IMR-90 (cell line): ENCODE measurements around the gene CTDSP2. TPM values are rescaled to one million over a fixed set of nuclear protein-coding genes. Genes with fewer than 3 reads are reported as not detected.

Source experiments
- ATAC-seq: fragments of 200-7000 bp; cut with Tn5 transposase; 2 replicates; pipeline ENCODE4 v1.9.1; 2020; ENCODE audit warnings: low read depth, mild to moderate bottlenecking, moderate library complexity
- BruUV-seq: library from RNA; stranded (reverse); fragments of 400-500 nt; replicated peaks from 2 replicates; lab custom pipeline; 2021; lab: Mats Ljungman, UMichigan
- CTCF ChIA-PET: fragments of 300-600 bp; formaldehyde crosslinking; extraction: SDS; loops from one replicate; lab custom pipeline; 2021; ENCODE audit warnings: antibody characterized with exemption; lab: Yijun Ruan, JAX
- POLR2A ChIA-PET: fragments of 300-600 bp; sonication (Branson Sonifier 250); formaldehyde crosslinking; loops from one replicate; lab custom pipeline; 2022; ENCODE audit warnings: antibody characterized with exemption; ENCODE audit not compliant: unreplicated experiment; lab: Charles Lee
- DNase-seq: peaks from one replicate; pipeline ENCODE4 v3.0.0; 2013
- H2AFZ ChIP-seq: replicated peaks from 2 replicates; pipeline ENCODE3; 2013; ENCODE audit warnings: low read length, mild to moderate bottlenecking; ENCODE audit not compliant: poor library complexity
- H2AK5ac ChIP-seq: 2 replicates; pipeline ENCODE4 v1.6.1; 2013; ENCODE audit warnings: low read depth, low read length, inconsistent platforms
- H2AK9ac ChIP-seq: replicated peaks from 2 replicates; pipeline ENCODE3; 2013; ENCODE audit warnings: mild to moderate bottlenecking, low read depth, low read length, moderate library complexity; ENCODE audit not compliant: poor library complexity
- H2BK120ac ChIP-seq: 2 replicates; pipeline ENCODE4 v1.6.1; 2013; ENCODE audit warnings: low read depth, low read length, inconsistent platforms
- H2BK15ac ChIP-seq: 3 replicates; pipeline ENCODE4 v1.6.1; 2013; ENCODE audit warnings: low read depth, low read length, inconsistent platforms
- H2BK20ac ChIP-seq: 2 replicates; pipeline ENCODE4 v1.6.1; 2013; ENCODE audit warnings: low read depth, mild to moderate bottlenecking, inconsistent platforms, low read length, moderate library complexity
- H2BK5ac ChIP-seq: 2 replicates; pipeline ENCODE4 v1.6.1; 2013; ENCODE audit warnings: mild to moderate bottlenecking, low read depth, low read length, inconsistent platforms; ENCODE audit not compliant: poor library complexity, severe bottlenecking
- H3K14ac ChIP-seq: replicated peaks from 2 replicates; pipeline ENCODE4 v1.6.1; 2013; ENCODE audit warnings: low read depth, low read length, inconsistent platforms
- H3K18ac ChIP-seq: 2 replicates; pipeline ENCODE4 v1.6.1; 2013; ENCODE audit warnings: low read depth, low read length, control low read depth
- H3K23ac ChIP-seq: 2 replicates; pipeline ENCODE4 v1.6.1; 2013; ENCODE audit warnings: low read depth, low read length, inconsistent platforms
- H3K27ac ChIP-seq: 2 replicates; pipeline ENCODE4 v1.5.1; 2013; ENCODE audit warnings: mild to moderate bottlenecking, control low read depth, low read length; ENCODE audit not compliant: insufficient read depth
- H3K27me3 ChIP-seq: 2 replicates; pipeline ENCODE4 v1.6.1; 2013; ENCODE audit warnings: low read length; ENCODE audit not compliant: control insufficient read depth, insufficient read depth
- H3K36me3 ChIP-seq: 2 replicates; pipeline ENCODE4 v1.6.1; 2013; ENCODE audit warnings: low read length, mixed read lengths; ENCODE audit not compliant: control insufficient read depth, insufficient read depth
- H3K4ac ChIP-seq: 2 replicates; pipeline ENCODE4 v1.6.1; 2013; ENCODE audit warnings: low read depth, low read length, inconsistent platforms
- H3K4me1 ChIP-seq: 2 replicates; pipeline ENCODE4 v1.6.1; 2013; ENCODE audit warnings: low read length, mixed read lengths; ENCODE audit not compliant: control insufficient read depth, insufficient read depth
- H3K4me2 ChIP-seq: 2 replicates; pipeline ENCODE4 v1.6.1; 2013; ENCODE audit warnings: low read depth, mild to moderate bottlenecking, control low read depth, low read length, moderate library complexity
- H3K4me3 ChIP-seq: 2 replicates; pipeline ENCODE4 v1.5.1; 2013; ENCODE audit warnings: low read depth, mild to moderate bottlenecking, control low read depth, low read length, moderate library complexity; ENCODE audit not compliant: insufficient read depth
- H3K56ac ChIP-seq: 2 replicates; pipeline ENCODE4 v1.6.1; 2013; ENCODE audit warnings: low read length, inconsistent platforms; ENCODE audit not compliant: insufficient read depth; ENCODE audit errors: extremely low read depth
- H3K79me1 ChIP-seq, 2 experiments: 2 replicates each; pipeline ENCODE4 v1.6.1; 2013; ENCODE audit warnings: low read length in 2 of 2, inconsistent platforms in 1 of 2, low read depth in 1 of 2
- H3K9ac ChIP-seq: 2 replicates; pipeline ENCODE4 v1.6.1; 2013; ENCODE audit warnings: low read depth, low read length, control low read depth
- H3K9me1 ChIP-seq: 2 replicates; pipeline ENCODE4 v1.6.1; 2013; ENCODE audit warnings: low read length, inconsistent platforms; ENCODE audit not compliant: insufficient read depth
- H3K9me3 ChIP-seq: 2 replicates; pipeline ENCODE4 v1.6.1; 2013; ENCODE audit warnings: low read length; ENCODE audit not compliant: control insufficient read depth, insufficient read depth
- H4K20me1 ChIP-seq: 2 replicates; pipeline ENCODE4 v1.6.1; 2013; ENCODE audit warnings: low read length, inconsistent platforms; ENCODE audit not compliant: insufficient read depth
- H4K5ac ChIP-seq: 2 replicates; pipeline ENCODE4 v1.6.1; 2013; ENCODE audit warnings: mild to moderate bottlenecking, low read depth, low read length, control low read depth
- H4K8ac ChIP-seq, 2 experiments: 2 replicates each; pipeline ENCODE4 v1.6.1; 2013; ENCODE audit warnings: low read depth in 2 of 2, low read length in 2 of 2, control low read depth in 1 of 2, inconsistent platforms in 1 of 2
- H4K91ac ChIP-seq: 2 replicates; pipeline ENCODE4 v1.6.1; 2013; ENCODE audit warnings: low read depth, low read length, inconsistent platforms; ENCODE audit not compliant: insufficient read depth
- BHLHE40 ChIP-seq: fragments of 150-350 bp; IDR thresholded peaks from 2 replicates; pipeline ENCODE4 v1.6.1; 2016; ENCODE audit warnings: mild to moderate bottlenecking, low read depth, low read length
- CEBPB ChIP-seq: IDR thresholded peaks from 2 replicates; pipeline ENCODE4 v1.6.1; 2012; ENCODE audit warnings: low read depth, low read length, improper control_type of control experiment
- CHD1 ChIP-seq: IDR thresholded peaks from 2 replicates; pipeline ENCODE4 v1.6.1; 2012; ENCODE audit warnings: low read depth, low read length, improper control_type of control experiment
- ELK1 ChIP-seq: fragments of 150-350 bp; IDR thresholded peaks from 2 replicates; pipeline ENCODE4 v1.6.1; 2016; ENCODE audit warnings: low read depth, mild to moderate bottlenecking, low read length, moderate library complexity, borderline replicate concordance
- FOS ChIP-seq: fragments of 150-350 bp; IDR thresholded peaks from 2 replicates; pipeline ENCODE4 v1.6.1; 2016; ENCODE audit warnings: low read depth, low read length
- MAZ ChIP-seq: IDR thresholded peaks from 2 replicates; pipeline ENCODE4 v1.6.1; 2012; ENCODE audit warnings: low read depth, mild to moderate bottlenecking, low read length, improper control_type of control experiment, moderate library complexity, borderline replicate concordance
- MXI1 ChIP-seq: IDR thresholded peaks from 2 replicates; pipeline ENCODE4 v1.6.1; 2012; ENCODE audit warnings: low read depth, mild to moderate bottlenecking, low read length, moderate library complexity, borderline replicate concordance
- RCOR1 ChIP-seq: IDR thresholded peaks from 2 replicates; pipeline ENCODE4 v1.6.1; 2012; ENCODE audit warnings: mild to moderate bottlenecking, low read length, improper control_type of control experiment; ENCODE audit not compliant: insufficient replicate concordance
- USF2 ChIP-seq: fragments of 150-350 bp; IDR thresholded peaks from 2 replicates; pipeline ENCODE4 v1.6.1; 2017; ENCODE audit warnings: mild to moderate bottlenecking, antibody characterized with exemption, low read length, low read depth
- WGBS, 2 experiments: methylation state at CpG; one replicate each; pipeline versions ENCODE4 v1.1.5 to v1.1.7; 2013; ENCODE audit warnings: missing lambda C conversion rate in 2 of 2; ENCODE audit not compliant: insufficient read length in 1 of 2; ENCODE audit errors: extremely low coverage in 2 of 2; 5-methylcytosine and 5-hydroxymethylcytosine counted together
- dilution Hi-C: fragments of 300-500 bp; cut with HindIII; formaldehyde crosslinking; loops from one replicate; pipeline ENCODE4 v1.14.3; 2018; ENCODE audit warnings: low sequenced_read_pairs; ENCODE audit not compliant: unreplicated experiment
- in situ Hi-C: fragments of 300-500 bp; cut with MboI; formaldehyde crosslinking; loops from 3 replicates; pipeline ENCODE4 v1.14.3; 2019; ENCODE audit warnings: low sequenced_read_pairs, inconsistent platforms, mixed read lengths
- intact Hi-C: fragments of 100-400 bp; cut with micrococcal nuclease; formaldehyde crosslinking; loops from 2 replicates; pipeline ENCODE4 v1.10.0; 2022
- polyA plus RNA-seq, 3 experiments: library from polyadenylated mRNA; depleted of rRNA; stranded (reverse); fragments of >200 nt; gene quantifications; 2 replicates each; pipeline ENCODE4 v1.2.3, GENCODE V29; 2012; ENCODE audit warnings: low replicate concordance in 1 of 3
- total RNA-seq: library from RNA; depleted of rRNA; stranded (reverse); fragments of >200 nt; gene quantifications from 2 replicates; pipeline ENCODE4 v1.2.3, GENCODE V29; 2012

The CTDSP2 gene
- total and polyA plus RNA-seq, 2 of the 4 experiments (the other 2 are of a cell fraction), result 114 to 156 TPM

GRCh38 chr12:57838594-57839302 lies 7.8 kb downstream of the CTDSP2 start (continued):
- TF ChIP-seq FOS, result no peak
- TF ChIP-seq MXI1, result no peak

- H3K9ac ChIP-seq, result peak overlapping the region; percentile 27; the same call in 1 of the 2 replicates
- H2BK120ac ChIP-seq, result peak overlapping the region; percentile 56; the same call in 1 of the 2 replicates
- intact Hi-C loops (no loop called here), dilution Hi-C loops (no loop called here), in situ Hi-C loops (no loop called here)
- CTCF ChIA-PET, result interaction anchor here (1.0 to 1.6 kb wide), 3 partner anchors 58 to 68 kb away, joined by 3 read pairs; no protein-coding TSS in a partner anchor
- peak overlapping the region; percentile 36 for H3K18ac ChIP-seq
- no peak overlapping the region for H2AFZ ChIP-seq
- H2AK9ac ChIP-seq, result peak overlapping the region; percentile 21
- H2BK15ac ChIP-seq, result peak overlapping the region; percentile 28; the same call in 1 of the 3 replicates
- TF ChIP-seq CHD1 (no peak), MAZ (no peak), BHLHE40 (no peak), RCOR1 (no peak), CEBPB (no peak), USF2 (no peak), ELK1 (no peak)
- no peaks in the 10 kb centered on the region for H3K9me3 ChIP-seq
- peaks cover 0 to 83% of the 10 kb centered on the region in 2 experiments; a peak in 2 of 4 replicates for H3K79me1 ChIP-seq
- POLR2A ChIA-PET, result interaction anchor here (0.6 kb wide), 1 partner anchor 8 kb away, joined by 4 read pairs; no protein-coding TSS in a partner anchor
- peak; percentile 66 for ATAC-seq
- H3K4ac ChIP-seq, result peak overlapping the region; percentile 66
- H3K27me3 ChIP-seq, result no peaks in the 10 kb centered on the region
- peaks cover 98% of the 10 kb centered on the region for H4K20me1 ChIP-seq
- peak overlapping the region in 1 of 2 experiments; percentile 34; a peak in 1 of 4 replicates for H4K8ac ChIP-seq
- H3K14ac ChIP-seq, result peak overlapping the region; percentile 53
- no TSS peak for BruUV-seq
- H3K4me2 ChIP-seq, result peak overlapping the region; percentile 64
- peak; percentile 78 for DNase-seq
- peak overlapping the region; percentile 24; the same call in 1 of the 2 replicates for H4K91ac ChIP-seq
- peaks cover 7% of the 10 kb centered on the region; the same call in 1 of the 2 replicates for H3K36me3 ChIP-seq
- no peak overlapping the region for H3K4me3 ChIP-seq
- peak overlapping the region; percentile 73 for H2BK5ac ChIP-seq
- H4K5ac ChIP-seq, result no peak overlapping the region
- H2BK20ac ChIP-seq, result peak overlapping the region; percentile 22
- H2AK5ac ChIP-seq, result peak overlapping the region; percentile 71
- peak overlapping the region; percentile 69 for H3K27ac ChIP-seq
- H3K9me1 ChIP-seq, result peaks cover 74% of the 10 kb centered on the region
- peak overlapping the region; percentile 73 for H3K23ac ChIP-seq
- peaks cover 64% of the 10 kb centered on the region for H3K4me1 ChIP-seq
- WGBS, 2 experiments, result 0% methylated on average over 1 of the region's 5 CpGs; no CpG with 5 or more reads in 1 of the 2 experiments
- H3K56ac ChIP-seq, result peak overlapping the region; percentile 5; the same call in 1 of the 2 replicates
These were observed 8.5 kb downstream of the CTDSP2 start for GRCh38 chr12:57837864-57838562.
